GM19452 (cell line): ENCODE data around the gene IRAK2.

ENCODE experiments used
- ATAC-seq: cut with Tn5 transposase; IDR thresholded peaks from one replicate; pipeline ENCODE4 v1.9.1; 2021; ENCODE audit not compliant: unreplicated experiment

Gene IRAK2

GRCh38 chr3:10188804-10189556 lies 24.3 kb downstream of the IRAK2 start:
- no peak for ATAC-seq

GRCh38 chr3:10189557-10190354 lies 25.0 kb downstream of the IRAK2 start:
- no peak for ATAC-seq

- peak; percentile 31 for ATAC-seq
These were observed 28.4 kb downstream of the IRAK2 start for GRCh38 chr3:10192953-10193691.

- ATAC-seq: no peak
These were observed 29.1 kb downstream of the IRAK2 start for GRCh38 chr3:10193692-10194327.

- no peak for ATAC-seq
These were observed 29.8 kb downstream of the IRAK2 start for GRCh38 chr3:10194328-10195071.

- no peak for ATAC-seq
These were observed 30.8 kb downstream of the IRAK2 start for GRCh38 chr3:10195366-10196089.

- no peak for ATAC-seq
These were observed 31.8 kb downstream of the IRAK2 start for GRCh38 chr3:10196389-10197052.

GRCh38 chr3:10198226-10198625 lies 33.5 kb downstream of the IRAK2 start:
- no peak for ATAC-seq

- ATAC-seq: peak; percentile 71
These were observed 34.3 kb downstream of the IRAK2 start for GRCh38 chr3:10198761-10199649.

GRCh38 chr3:10204921-10205320 lies 40.2 kb downstream of the IRAK2 start:
- ATAC-seq: no peak

GRCh38 chr3:10205451-10206165 lies 40.9 kb downstream of the IRAK2 start:
- ATAC-seq: no peak

GRCh38 chr3:10206166-10206511 lies 41.4 kb downstream of the IRAK2 start:
- no peak for ATAC-seq

GRCh38 chr3:10213156-10213792 lies 48.6 kb downstream of the IRAK2 start:
- ATAC-seq: no peak

- ATAC-seq: no peak
These were observed 51.1 kb downstream of the IRAK2 start for GRCh38 chr3:10215578-10216368.

GRCh38 chr3:10217359-10217758 lies 52.6 kb downstream of the IRAK2 start:
- ATAC-seq: no peak

GRCh38 chr3:10219737-10220136 lies 55.0 kb downstream of the IRAK2 start:
- no peak for ATAC-seq
